Hematopoietic multipotent progenitor cell treated with erythropoietin and hydrocortisone succinate and interleukin-3 and kit ligand, for 15 days (in vitro differentiated cells): ENCODE results near the gene PDK1.

Source experiments
- DNase-seq: peaks from one replicate; pipeline ENCODE4 v3.0.0-alpha.2; 2015; ENCODE audit warnings: low spot score

PDK1 gene

GRCh38 chr2:172642301-172643020 is 86.6 kb downstream of the PDK1 start:
- no peak for DNase-seq

- no peak for DNase-seq
Measured at GRCh38 chr2:172643142-172643541, 87.3 kb downstream of the PDK1 start.

GRCh38 chr2:172647439-172647838 is 91.5 kb downstream of the PDK1 start:
- DNase-seq: no peak

GRCh38 chr2:172655091-172655837 is 99.4 kb downstream of the PDK1 start:
- no peak for DNase-seq

- DNase-seq: no peak
Measured at GRCh38 chr2:172655838-172656573, 100.1 kb downstream of the PDK1 start.
